ENCODE data around the gene NENF.
"Not testable (repeated sequence)": the region's sequence is repeated elsewhere in the genome, so short reads cannot be mapped to it uniquely, and the experiment has no call there.

NENF gene

GRCh38 chr1:212461916-212462660 is 29.4 kb downstream of the NENF start:
- DNase-seq: no peak

GRCh38 chr1:212463565-212464285 is 31.0 kb downstream of the NENF start:
- no peak for DNase-seq

GRCh38 chr1:212465311-212465710 is 32.6 kb downstream of the NENF start:
- no peak for DNase-seq

- no peak for DNase-seq
Measured at GRCh38 chr1:212466437-212466836, 33.7 kb downstream of the NENF start.

- DNase-seq: no peak
Measured at GRCh38 chr1:212466898-212467650, 34.4 kb downstream of the NENF start.

GRCh38 chr1:212467843-212468482 is 35.2 kb downstream of the NENF start:
- no peak for DNase-seq

GRCh38 chr1:212470059-212470458 is 37.3 kb downstream of the NENF start:
- no peak for DNase-seq

GRCh38 chr1:212471286-212471685 is 38.6 kb downstream of the NENF start:
- DNase-seq: no peak

- no peak for DNase-seq
Measured at GRCh38 chr1:212471891-212472675, 39.4 kb downstream of the NENF start.

- DNase-seq: no peak
Measured at GRCh38 chr1:212473729-212474128, 41.0 kb downstream of the NENF start.

GRCh38 chr1:212475151-212475550 is 42.4 kb downstream of the NENF start:
- DNase-seq: no peak

- not testable (repeated sequence) for DNase-seq
Measured at GRCh38 chr1:212475831-212476230, 43.1 kb downstream of the NENF start.

GRCh38 chr1:212477014-212477679 is 44.4 kb downstream of the NENF start:
- DNase-seq: peak in 1 of 2 experiments; percentile 18

- DNase-seq: no peak
Measured at GRCh38 chr1:212477680-212478466, 45.2 kb downstream of the NENF start.

GRCh38 chr1:212478467-212479025 is 45.8 kb downstream of the NENF start:
- no peak for DNase-seq

GRCh38 chr1:212479188-212479587 is 46.5 kb downstream of the NENF start:
- no peak for DNase-seq

- DNase-seq: not testable (repeated sequence)
Measured at GRCh38 chr1:212480711-212481437, 48.2 kb downstream of the NENF start.

GRCh38 chr1:212481438-212481767 is 48.7 kb downstream of the NENF start:
- DNase-seq: no peak

GRCh38 chr1:212482006-212482636 is 49.4 kb downstream of the NENF start:
- no peak for DNase-seq

All from cerebellar nuclear complex (tissue), 1 donor.